ENCODE measurements around the gene TRIM65.
"Not testable (repeated sequence)": the region's sequence is repeated elsewhere in the genome, so short reads cannot be mapped to it uniquely, and the experiment has no call there.

Gene TRIM65

DNA sequence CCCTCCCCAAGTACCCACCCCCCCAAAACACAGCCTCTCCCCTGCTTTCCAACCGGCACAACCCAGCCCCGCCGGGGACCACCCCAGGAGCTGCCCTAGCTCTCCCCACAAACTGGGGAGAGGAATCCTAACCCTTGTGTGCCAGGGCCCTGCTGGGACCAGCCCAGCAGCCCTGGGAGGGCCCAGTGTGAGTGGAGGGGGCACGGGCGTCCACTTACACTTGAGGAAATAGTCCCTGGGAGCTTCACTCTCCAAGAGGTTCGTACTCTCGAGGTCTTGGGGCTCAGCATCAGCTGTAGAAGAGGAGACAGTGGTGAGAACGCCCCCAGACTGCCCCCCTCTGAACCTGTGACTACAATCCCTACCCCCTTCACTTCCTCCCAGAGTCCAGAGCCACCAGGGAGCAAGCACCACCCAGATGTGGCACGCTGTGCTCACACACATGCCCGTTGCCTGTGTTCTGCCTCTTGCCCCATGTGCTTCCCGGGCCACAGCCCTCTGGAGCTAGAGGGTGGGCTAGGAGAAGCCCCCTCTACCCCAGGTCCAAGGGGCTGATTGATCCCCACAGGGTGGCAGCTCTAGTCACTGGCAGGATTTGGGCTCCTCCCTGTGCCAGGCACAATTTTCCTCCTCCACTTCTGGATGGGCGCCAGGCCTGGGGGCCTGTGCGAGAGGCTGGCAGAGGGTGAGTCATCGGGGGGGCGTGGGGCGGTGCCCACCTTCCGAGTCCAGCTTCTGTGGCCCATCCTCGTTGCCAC lies 21.4 kb downstream of the TRIM65 start:
- DNase-seq = no peak

DNA sequence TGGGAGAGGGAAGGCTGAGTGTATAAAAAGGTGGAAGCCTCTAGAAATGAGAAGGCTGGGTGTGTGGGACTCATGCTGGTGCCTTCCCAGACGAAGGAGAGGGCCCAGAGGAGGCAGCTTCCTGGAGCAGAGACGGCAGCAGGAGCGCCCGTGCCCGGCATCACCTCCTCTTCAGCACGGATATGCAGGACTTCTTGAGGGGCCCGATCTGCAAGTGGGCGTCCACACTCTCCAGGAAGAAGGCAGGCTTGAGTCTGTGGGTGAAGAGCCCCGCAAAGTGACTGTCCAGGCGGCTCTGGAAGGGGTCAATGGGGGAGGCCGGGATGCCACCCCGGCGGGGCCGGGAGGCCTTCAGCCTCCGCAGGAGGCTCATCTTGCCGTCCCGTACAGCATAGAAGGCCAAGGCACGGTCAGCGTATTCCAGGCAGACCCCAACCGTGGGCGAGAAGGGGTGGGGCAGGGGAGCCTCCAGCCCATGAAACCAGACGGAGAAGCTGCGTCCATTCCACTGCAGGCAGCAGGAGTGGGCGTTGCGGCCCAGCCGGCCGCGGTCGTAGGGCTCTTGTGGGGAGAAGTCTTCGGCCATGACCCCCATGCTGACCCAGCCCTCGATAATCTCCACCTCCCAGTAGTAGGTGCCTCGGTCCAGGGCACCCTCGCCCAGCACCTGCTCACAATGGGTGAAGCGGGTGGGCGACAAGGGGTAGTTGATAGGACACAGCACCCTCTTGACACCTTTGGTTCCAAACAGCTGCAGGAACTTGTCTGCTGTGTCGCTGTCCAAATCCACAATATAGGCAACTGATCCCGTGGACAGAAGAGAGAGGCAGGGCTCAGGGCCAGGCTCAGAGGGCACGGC lies 22.2 kb downstream of the TRIM65 start:
- DNase-seq = no peak

DNA sequence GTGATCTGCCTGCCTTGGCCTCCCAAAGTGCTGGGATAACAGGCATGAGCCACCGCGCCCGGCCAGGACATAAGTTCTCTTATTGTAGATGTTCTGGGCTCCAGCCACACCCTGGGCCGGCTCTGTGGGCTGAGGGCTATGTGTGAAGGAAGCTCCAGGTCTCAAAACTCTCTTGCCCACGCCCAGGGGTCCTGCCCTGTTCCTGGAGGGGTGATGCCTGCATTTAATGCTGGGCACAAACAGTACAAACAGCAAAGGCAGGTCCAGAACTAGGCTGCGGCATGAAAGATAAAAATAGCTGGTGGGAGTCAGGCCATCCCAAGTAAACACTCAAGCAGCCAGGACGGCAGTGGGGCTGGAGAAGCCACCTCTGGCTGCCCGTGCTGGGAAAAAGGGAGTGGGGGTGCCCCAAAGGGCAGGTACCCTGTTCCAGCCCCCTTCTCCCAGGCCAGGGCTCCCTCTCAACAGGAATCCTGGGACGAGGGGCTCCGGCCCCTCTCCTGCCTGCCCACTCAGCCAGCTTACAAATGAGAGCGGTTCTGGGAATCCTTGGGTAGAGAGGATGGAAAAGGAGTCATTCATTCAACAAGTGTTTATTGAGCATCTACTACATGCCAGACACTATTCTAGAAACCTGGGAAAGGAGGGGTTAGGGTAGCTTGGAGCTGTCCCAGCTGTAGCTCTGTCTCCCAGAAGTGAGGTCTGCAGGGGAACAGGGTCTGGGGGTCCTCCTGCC lies 23.0 kb downstream of the TRIM65 start:
- no peak for DNase-seq

DNA sequence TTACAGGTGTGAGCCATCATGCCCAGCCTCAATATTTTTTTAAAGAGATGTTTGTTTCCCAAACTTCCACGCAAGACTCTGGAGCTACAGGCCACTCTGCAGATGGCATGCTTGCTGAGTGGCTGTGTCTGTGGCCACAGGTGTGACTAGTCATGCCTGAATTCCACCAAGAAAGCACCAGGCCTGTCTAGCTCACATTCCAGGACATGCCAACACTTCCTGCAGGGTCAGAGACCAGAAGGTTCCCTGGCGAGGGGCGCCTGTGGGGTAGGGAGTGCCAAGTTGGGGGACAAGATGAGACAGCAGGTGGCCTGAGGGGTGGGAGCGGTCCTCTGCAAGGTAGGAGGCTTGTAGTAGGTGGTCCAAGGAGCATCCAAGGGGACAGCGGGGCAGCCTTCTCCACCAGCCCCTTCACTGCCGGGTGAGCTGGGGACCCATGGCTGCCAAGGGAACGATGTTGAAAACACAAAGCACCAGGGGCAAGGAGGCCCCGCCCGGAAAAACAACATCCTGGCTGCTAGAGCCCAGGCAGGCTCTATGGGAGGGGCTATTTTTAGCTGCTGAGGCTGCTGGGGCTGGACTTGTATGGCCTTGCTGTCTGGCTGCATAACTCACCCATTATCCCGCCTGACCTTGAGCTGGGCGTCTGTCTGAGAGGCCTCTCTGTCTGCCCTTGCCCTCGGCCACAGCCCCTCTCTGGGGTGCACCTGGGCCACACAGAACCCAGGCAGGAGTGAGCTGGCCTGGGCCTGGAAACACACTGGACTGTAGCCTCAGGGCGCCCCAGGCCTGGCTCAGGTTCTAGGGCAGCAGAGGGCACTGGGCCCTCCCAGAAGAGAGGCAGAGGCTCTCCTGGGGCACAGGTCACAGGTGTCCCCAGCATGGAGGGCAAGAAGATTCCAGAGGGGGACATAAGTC lies 24.1 kb downstream of the TRIM65 start:
- DNase-seq = no peak

GRCh38 chr17:75870228-75870627 lies 26.5 kb downstream of the TRIM65 start:
- DNase-seq = not testable (repeated sequence)

- no peak for DNase-seq
These were observed 27.2 kb downstream of the TRIM65 start for GRCh38 chr17:75869282-75870141.

- not testable (repeated sequence) for DNase-seq
These were observed 27.9 kb downstream of the TRIM65 start for GRCh38 chr17:75868730-75869281.

DNA sequence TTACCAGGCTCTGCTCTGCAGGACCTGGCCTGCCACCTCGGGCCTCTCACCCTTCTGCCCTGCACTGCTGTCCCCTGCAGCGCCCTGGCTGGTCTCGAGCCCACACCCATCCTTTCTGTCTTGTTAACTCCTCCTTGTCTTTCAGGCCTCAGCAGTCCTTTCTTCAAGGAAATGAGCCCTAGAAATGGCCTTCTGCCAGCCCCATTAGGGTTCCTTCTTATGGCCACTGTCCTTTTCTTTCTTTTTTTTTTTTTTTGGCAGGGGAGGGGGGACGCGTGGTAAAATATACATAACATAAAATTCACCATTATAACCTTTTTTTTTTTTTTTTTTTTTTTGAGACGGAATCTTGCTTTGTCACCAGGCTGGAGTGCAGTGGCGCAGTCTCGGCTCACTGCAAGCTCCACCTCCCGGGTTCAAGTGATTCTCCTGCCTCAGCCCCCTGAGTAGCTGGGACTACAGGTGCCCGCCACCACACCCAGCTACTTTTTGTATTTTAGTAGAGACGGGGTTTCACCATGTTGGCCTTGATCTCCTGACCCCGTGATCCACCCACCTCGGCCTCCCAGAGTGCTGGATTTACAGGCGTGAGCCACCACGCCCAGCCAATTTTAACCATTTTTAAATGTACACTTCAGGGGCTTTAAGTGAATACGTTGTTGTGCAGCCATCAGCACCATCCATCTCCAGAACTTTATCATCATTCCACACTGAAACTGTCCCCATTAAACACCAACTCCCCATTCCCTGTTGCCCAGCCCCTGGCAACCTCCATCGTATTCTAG lies 31.2 kb downstream of the TRIM65 start:
- not testable (repeated sequence) for DNase-seq

GRCh38 chr17:75864887-75865286 lies 31.9 kb downstream of the TRIM65 start:
- not testable (repeated sequence) for DNase-seq

DNA sequence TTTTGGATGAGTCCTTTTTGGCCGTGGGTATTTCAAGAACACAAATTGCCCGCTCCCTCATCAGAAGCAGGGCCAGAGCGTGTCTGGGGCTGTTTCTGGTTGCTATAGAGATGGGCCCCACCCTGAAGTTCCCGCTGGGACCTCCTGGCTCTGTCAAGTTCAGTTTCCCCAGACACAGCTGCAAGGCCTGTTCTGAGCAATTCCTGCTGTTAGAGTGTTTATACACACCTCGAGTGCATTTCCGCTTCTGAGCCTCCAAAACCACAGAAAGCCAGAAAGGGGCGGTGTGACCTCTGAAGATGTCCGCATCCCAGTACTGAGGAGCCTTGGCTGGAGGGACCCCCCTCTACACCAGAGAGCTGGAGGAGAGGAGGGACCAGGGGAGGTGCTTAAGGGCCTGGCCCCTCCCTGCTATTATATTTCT lies 32.3 kb downstream of the TRIM65 start:
- DNase-seq = no peak

GRCh38 chr17:75861927-75862317 lies 34.8 kb downstream of the TRIM65 start:
- no peak for DNase-seq

- not testable (repeated sequence) for DNase-seq
These were observed 37.4 kb downstream of the TRIM65 start for GRCh38 chr17:75859358-75859757.

DNA sequence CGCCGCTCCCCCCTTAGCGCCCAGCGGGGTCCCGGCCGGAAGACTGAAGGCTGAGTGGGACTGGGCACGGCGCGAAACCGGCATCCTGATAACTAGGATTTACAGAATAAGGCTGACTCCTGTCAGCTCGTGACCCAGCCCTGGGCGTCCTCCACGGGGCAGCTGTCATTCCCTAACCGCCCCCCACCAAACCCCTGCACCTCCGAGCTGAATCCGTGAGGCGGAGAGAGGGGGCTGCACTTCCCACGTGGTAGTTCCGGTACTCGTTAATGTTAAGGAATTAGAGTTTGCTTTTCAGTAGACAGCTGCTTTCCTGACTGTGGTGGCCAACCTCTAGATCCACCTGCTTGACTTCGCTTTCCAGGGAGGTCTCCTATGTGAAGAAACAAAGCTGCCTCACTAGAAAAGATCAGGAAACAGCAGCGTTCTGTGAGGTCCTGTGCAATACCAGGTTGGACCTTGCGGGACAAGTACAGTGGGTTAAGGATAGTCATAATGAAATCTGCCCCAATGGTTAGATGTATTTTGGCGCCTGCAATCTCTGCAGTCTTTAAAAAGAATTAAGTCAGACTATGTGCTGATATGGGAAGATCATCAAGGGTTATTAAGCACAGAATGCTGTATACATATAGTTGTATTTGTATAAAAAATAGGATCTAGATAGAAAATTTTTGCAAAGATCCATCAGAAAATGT lies 40.5 kb downstream of the TRIM65 start:
- DNase-seq = no peak

DNA sequence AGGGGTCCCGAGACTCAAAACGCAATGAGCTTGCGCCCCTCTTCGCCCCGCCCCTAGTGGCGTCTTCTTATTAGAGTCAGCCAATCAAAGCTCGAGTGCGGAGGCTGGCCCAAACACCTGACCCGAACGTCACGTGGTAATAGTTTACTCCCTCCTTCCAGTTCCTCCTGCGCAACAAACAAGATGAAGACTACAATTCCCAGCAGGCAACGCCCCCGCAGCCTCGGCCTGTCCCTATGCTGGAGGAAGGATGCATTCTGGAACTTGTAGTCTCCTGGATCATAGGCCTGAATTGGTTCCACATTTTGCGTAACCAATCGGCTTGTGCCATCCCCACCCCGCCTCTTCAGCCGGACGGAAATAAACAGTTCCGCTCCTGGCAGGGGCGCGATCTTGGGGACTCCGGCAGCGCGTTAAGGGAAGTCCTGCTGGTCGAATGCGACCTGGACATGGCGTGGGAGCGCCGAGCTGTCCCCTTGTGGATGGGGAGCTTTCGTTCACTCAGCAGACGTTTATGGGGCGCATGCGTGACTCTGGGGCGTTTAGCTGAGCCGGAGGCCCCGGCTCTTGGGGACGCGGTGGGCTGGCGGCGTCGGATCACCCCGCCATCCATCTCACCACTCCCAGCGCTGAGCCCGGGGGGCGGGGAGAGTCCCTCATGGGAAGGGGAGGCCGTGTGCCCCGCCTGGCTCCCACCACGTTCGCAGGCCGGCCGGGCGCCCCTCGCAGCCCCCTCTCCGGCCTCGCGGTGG lies 41.3 kb downstream of the TRIM65 start, which contains the start of gene WBP2:
Gene WBP2 (minus strand): TSS at position 26 of the 752 bp plus-strand sequence. CDS start 38 bp downstream, outside the sequence.
- DNase-seq = peak; percentile 98

DNA sequence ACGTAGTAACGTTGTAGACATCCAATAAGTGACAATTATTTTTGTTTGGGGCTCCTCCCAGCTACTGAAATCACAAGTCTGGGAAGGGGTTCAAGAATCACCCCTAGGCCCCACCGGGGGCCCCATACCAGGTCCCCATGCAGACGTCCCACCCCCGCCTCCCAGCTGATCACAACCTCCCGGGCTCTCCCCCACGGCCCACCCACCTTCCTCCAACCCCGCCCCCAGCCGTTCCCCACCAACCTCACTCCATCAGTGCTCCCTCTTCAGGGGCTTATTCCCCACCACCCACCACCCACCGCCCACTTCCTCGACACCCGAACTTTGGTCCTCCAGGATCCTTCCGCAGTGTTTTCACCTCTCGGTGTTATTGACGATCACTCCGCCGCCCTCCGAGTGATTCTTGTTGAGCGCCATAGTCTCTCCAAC lies 41.9 kb downstream of the TRIM65 start:
- DNase-seq = peak; percentile 66

- no peak for DNase-seq
These were observed 42.5 kb downstream of the TRIM65 start for GRCh38 chr17:75854101-75854748.

- DNase-seq = no peak
These were observed 43.3 kb downstream of the TRIM65 start for GRCh38 chr17:75853433-75853832.

- not testable (repeated sequence) for DNase-seq
These were observed 45.1 kb downstream of the TRIM65 start for GRCh38 chr17:75851693-75851991.
